ENCODE data around the gene CYP27B1. TPM values are rescaled to one million over a fixed set of nuclear protein-coding genes. Genes with fewer than 3 reads are reported as not detected.
A peak's percentile ranks its signal among the peaks of the same experiment; 100 is the strongest.
"Not testable (repeated sequence)": the region's sequence is repeated elsewhere in the genome, so short reads cannot be mapped to it uniquely, and the experiment has no call there.

CYP27B1 gene
- total RNA-seq, 1 donor from 2014 or later = 1.6 TPM

GRCh38 chr12:57782608-57783465 is 16.0 kb upstream of the CYP27B1 start, which contains the start of gene TSFM:
TSS of gene TSFM (plus strand) at chr12:57782787. CDS start at chr12:57782802, 15 bp downstream.
- peak; percentile 96 for ATAC-seq

- no peak for ATAC-seq
These were observed 15.3 kb upstream of the CYP27B1 start for GRCh38 chr12:57782243-57782607.

- ATAC-seq = no peak
These were observed 14.9 kb upstream of the CYP27B1 start for GRCh38 chr12:57781801-57782200.

- ATAC-seq = no peak
These were observed 14.4 kb upstream of the CYP27B1 start for GRCh38 chr12:57781244-57781643.

- ATAC-seq = no peak
These were observed 13.5 kb upstream of the CYP27B1 start for GRCh38 chr12:57780284-57780897.

GRCh38 chr12:57779736-57780135 is 12.9 kb upstream of the CYP27B1 start:
- ATAC-seq = no peak

- ATAC-seq = no peak
These were observed 11.0 kb upstream of the CYP27B1 start for GRCh38 chr12:57777911-57778310.

- ATAC-seq = no peak
These were observed 10.5 kb upstream of the CYP27B1 start for GRCh38 chr12:57777367-57777766.

GRCh38 chr12:57776247-57776587 is 9.3 kb upstream of the CYP27B1 start:
- ATAC-seq = no peak

GRCh38 chr12:57775563-57776246 is 8.8 kb upstream of the CYP27B1 start:
- ATAC-seq = no peak

- no peak for ATAC-seq
These were observed 8.2 kb upstream of the CYP27B1 start for GRCh38 chr12:57775044-57775443.

GRCh38 chr12:57774634-57775033 is 7.8 kb upstream of the CYP27B1 start:
- not testable (repeated sequence) for ATAC-seq

GRCh38 chr12:57772429-57773322 is 5.8 kb upstream of the CYP27B1 start, which contains the start of gene EEF1AKMT3:
TSS of gene EEF1AKMT3 (plus strand) at chr12:57772614. CDS start at chr12:57772725, 111 bp downstream.
- peak; percentile 54 for ATAC-seq

- peak; percentile 94 for ATAC-seq
These were observed 5.1 kb upstream of the CYP27B1 start, which contains the start of gene METTL1 for GRCh38 chr12:57771873-57772428. TSS of gene METTL1 (minus strand) at chr12:57772105. CDS start at chr12:57772083, 22 bp downstream.

GRCh38 chr12:57771236-57771872 is 4.5 kb upstream of the CYP27B1 start:
- ATAC-seq = peak; percentile 79

- ATAC-seq = no peak
These were observed 3.9 kb upstream of the CYP27B1 start for GRCh38 chr12:57770734-57771133.

GRCh38 chr12:57769594-57769993 is 2.7 kb upstream of the CYP27B1 start:
- no peak for ATAC-seq

- ATAC-seq = no peak
These were observed 998 bp upstream of the CYP27B1 start for GRCh38 chr12:57767876-57768275.

GRCh38 chr12:57767305-57767698 is 424 bp upstream of the CYP27B1 start:
- no peak for ATAC-seq

GRCh38 chr12:57765698-57766463 is 997 bp downstream of the CYP27B1 start:
- peak; percentile 21 for ATAC-seq
